CD14-positive monocyte (primary cell): ENCODE measurements around the gene HECTD1. TPM values are rescaled to one million over a fixed set of nuclear protein-coding genes. Genes with fewer than 3 reads are reported as not detected.

Experiments used
- DNase-seq, 3 donors: peaks; one replicate each; pipeline ENCODE4 v3.0.0-alpha.2; 2011 to 2022
- H2AFZ ChIP-seq: 2 replicates; pipeline ENCODE4 v1.6.0; 2012; ENCODE audit warnings: mild to moderate bottlenecking, low read depth, low read length, inconsistent platforms; ENCODE audit not compliant: insufficient read depth, poor library complexity, severe bottlenecking
- H3K27ac ChIP-seq, 2 donors: 1 replicate in 1 of 2; 2 replicates in 1 of 2; pipeline ENCODE4 v1.5.1; 2012 to 2013; ENCODE audit warnings: low read length in 2 of 2, control low read depth in 1 of 2, inconsistent platforms in 1 of 2, low read depth in 1 of 2, mild to moderate bottlenecking in 1 of 2
- H3K27me3 ChIP-seq, 2 donors: one replicate each; pipeline versions ENCODE4 v1.6.0 to v1.6.1; 2011 to 2013; ENCODE audit warnings: low read length in 2 of 2; ENCODE audit not compliant: control insufficient read depth in 2 of 2, insufficient read depth in 2 of 2
- H3K36me3 ChIP-seq, 2 donors: replicated peaks in 1 of 2; 1 replicate in 1 of 2; 2 replicates in 1 of 2; pipeline versions ENCODE4 v1.5.1 to v1.6.1; 2012 to 2013; ENCODE audit warnings: low read length in 2 of 2, control low read depth in 1 of 2, inconsistent platforms in 1 of 2, mild to moderate bottlenecking in 1 of 2; ENCODE audit not compliant: insufficient read depth in 2 of 2, control insufficient read depth in 1 of 2
- H3K4me1 ChIP-seq, 2 donors: 1 replicate in 1 of 2; 2 replicates in 1 of 2; pipeline versions ENCODE4 v1.5.1 to v1.6.1; 2012 to 2013; ENCODE audit warnings: low read length in 2 of 2, control low read depth in 1 of 2, inconsistent platforms in 1 of 2, mild to moderate bottlenecking in 1 of 2, moderate library complexity in 1 of 2; ENCODE audit not compliant: insufficient read depth in 2 of 2, control insufficient read depth in 1 of 2
- H3K4me2 ChIP-seq: replicated peaks from 2 replicates; pipeline ENCODE3; 2012; ENCODE audit warnings: low read length, moderate library complexity, mild to moderate bottlenecking; ENCODE audit not compliant: poor library complexity, severe bottlenecking; ENCODE audit errors: extremely low read depth
- H3K4me3 ChIP-seq, 3 experiments: fragments of 200-600 bp in 1 of 3; sonication (generic) in 1 of 3; replicated peaks in 1 of 3; 1 replicate in 2 of 3; 2 replicates in 1 of 3; pipeline ENCODE4 v1.5.1; 2011 to 2013; ENCODE audit warnings: low read length in 3 of 3, mild to moderate bottlenecking in 3 of 3, control low read depth in 2 of 3, low read depth in 2 of 3, inconsistent platforms in 1 of 3, moderate library complexity in 1 of 3
- H3K79me2 ChIP-seq: 2 replicates; pipeline ENCODE4 v1.6.0; 2012; ENCODE audit warnings: mild to moderate bottlenecking, control low read depth, inconsistent platforms, low read length, moderate library complexity; ENCODE audit not compliant: insufficient read depth
- H3K9ac ChIP-seq: 2 replicates; pipeline ENCODE4 v1.6.0; 2017; ENCODE audit warnings: low read length, mild to moderate bottlenecking; ENCODE audit not compliant: insufficient read depth, poor library complexity, severe bottlenecking
- H3K9me3 ChIP-seq, 2 donors: replicated peaks in 1 of 2; 1 replicate in 1 of 2; 2 replicates in 1 of 2; pipeline versions ENCODE4 v1.5.1 to v1.6.1; 2012 to 2013; ENCODE audit warnings: low read length in 2 of 2, control low read depth in 1 of 2; ENCODE audit not compliant: control insufficient read depth in 1 of 2, insufficient read depth in 1 of 2
- H4K20me1 ChIP-seq: 2 replicates; pipeline ENCODE4 v1.6.0; 2012; ENCODE audit warnings: mild to moderate bottlenecking, low read length, control low read depth, moderate library complexity; ENCODE audit not compliant: insufficient read depth
- H3K27ac Mint-ChIP-seq, 7 donors: one replicate each; pipeline ENCODE4 v1.8.0; 2020; ENCODE audit warnings: mild to moderate bottlenecking in 7 of 7, mixed read lengths in 7 of 7, moderate library complexity in 6 of 7, inconsistent platforms in 2 of 7
- H3K27me3 Mint-ChIP-seq, 3 donors: one replicate each; pipeline ENCODE4 v1.8.0; 2021 to 2022; ENCODE audit warnings: low read depth in 3 of 3, mild to moderate bottlenecking in 3 of 3, mixed read lengths in 3 of 3, moderate library complexity in 3 of 3, inconsistent platforms in 1 of 3
- H3K36me3 Mint-ChIP-seq, 2 donors: one replicate each; pipeline ENCODE4 v1.8.0; 2020; ENCODE audit warnings: mixed read lengths in 2 of 2, inconsistent platforms in 1 of 2, mild to moderate bottlenecking in 1 of 2
- H3K4me1 Mint-ChIP-seq: one replicate; pipeline ENCODE4 v1.8.0; 2020; ENCODE audit warnings: mild to moderate bottlenecking, mixed read lengths
- H3K4me3 Mint-ChIP-seq, 2 donors: one replicate each; pipeline ENCODE4 v1.8.0; 2020; ENCODE audit warnings: mild to moderate bottlenecking in 2 of 2, mixed read lengths in 2 of 2, moderate library complexity in 1 of 2
- H3K9me3 Mint-ChIP-seq, 7 donors: one replicate each; pipeline ENCODE4 v1.8.0; 2020 to 2022; ENCODE audit warnings: mixed read lengths in 7 of 7, mild to moderate bottlenecking in 6 of 7, moderate library complexity in 6 of 7, inconsistent platforms in 2 of 7
- CTCF ChIP-seq: fragments of 200-600 bp; IDR thresholded peaks from one replicate; pipeline ENCODE4 v1.8.0; 2022; ENCODE audit warnings: antibody characterized with exemption, mild to moderate bottlenecking
- WGBS: methylation state at CpG from one replicate; pipeline ENCODE4 v1.1.5; 2013; ENCODE audit warnings: missing lambda C conversion rate; ENCODE audit not compliant: insufficient coverage; 5-methylcytosine and 5-hydroxymethylcytosine counted together
- intact Hi-C, 2 donors: fragments of 100-400 bp; cut with micrococcal nuclease; formaldehyde crosslinking; loops; one replicate each; pipeline versions ENCODE4 v1.15.0 to v1.15.1; 2023
- polyA plus RNA-seq, 3 donors: library from polyadenylated mRNA; depleted of rRNA in 1 of 3; unstranded in 2 of 3; stranded (reverse) in 1 of 3; fragments of 300-500 nt in 2 of 3; fragments of >200 nt in 1 of 3; fragmentation: Illumina TruSeq in 2 of 3; gene quantifications; 1 replicate in 2 of 3; 2 replicates in 1 of 3; pipeline ENCODE4 v1.2.3, GENCODE V29; 2012 to 2021

Gene HECTD1
- polyA plus RNA-seq, 3 donors: 12.7 to 55.9 (median 21.5) TPM

- Histone ChIP-seq H3K4me1 (no peaks in the 10 kb centered on the region), H2AFZ (no peak overlapping the region), H3K27me3 (no peaks in the 10 kb centered on the region), H3K27ac (no peak overlapping the region), H3K79me2 (peaks cover 3% of the 10 kb centered on the region), H4K20me1 (peaks cover 9% of the 10 kb centered on the region), H3K9me3 (no peaks in the 10 kb centered on the region), H3K36me3 (peaks cover 88 to 97% of the 10 kb centered on the region in 2 donors), H3K4me2 (no peak overlapping the region), H3K4me3 (no peak overlapping the region), H3K9ac (no peak overlapping the region)
- H3K4me3 Mint-ChIP-seq: no peak overlapping the region
- H3K4me1 Mint-ChIP-seq: no peaks in the 10 kb centered on the region
- no peak for TF ChIP-seq CTCF
- no CpG with 5 or more reads among the region's 2 CpGs for WGBS
- DNase-seq: no peak
- H3K36me3 Mint-ChIP-seq: peaks cover 64 to 84% of the 10 kb centered on the region in 2 donors
- no peaks in the 10 kb centered on the region for H3K27me3 Mint-ChIP-seq
- no peaks in the 10 kb centered on the region for H3K9me3 Mint-ChIP-seq
- H3K27ac Mint-ChIP-seq: peak overlapping the region in 1 of 7 donors; percentile 2
- intact Hi-C loops: no loop called here
Observed at GRCh38 chr14:31138301-31138700, 69.3 kb downstream of the HECTD1 start.

DNA sequence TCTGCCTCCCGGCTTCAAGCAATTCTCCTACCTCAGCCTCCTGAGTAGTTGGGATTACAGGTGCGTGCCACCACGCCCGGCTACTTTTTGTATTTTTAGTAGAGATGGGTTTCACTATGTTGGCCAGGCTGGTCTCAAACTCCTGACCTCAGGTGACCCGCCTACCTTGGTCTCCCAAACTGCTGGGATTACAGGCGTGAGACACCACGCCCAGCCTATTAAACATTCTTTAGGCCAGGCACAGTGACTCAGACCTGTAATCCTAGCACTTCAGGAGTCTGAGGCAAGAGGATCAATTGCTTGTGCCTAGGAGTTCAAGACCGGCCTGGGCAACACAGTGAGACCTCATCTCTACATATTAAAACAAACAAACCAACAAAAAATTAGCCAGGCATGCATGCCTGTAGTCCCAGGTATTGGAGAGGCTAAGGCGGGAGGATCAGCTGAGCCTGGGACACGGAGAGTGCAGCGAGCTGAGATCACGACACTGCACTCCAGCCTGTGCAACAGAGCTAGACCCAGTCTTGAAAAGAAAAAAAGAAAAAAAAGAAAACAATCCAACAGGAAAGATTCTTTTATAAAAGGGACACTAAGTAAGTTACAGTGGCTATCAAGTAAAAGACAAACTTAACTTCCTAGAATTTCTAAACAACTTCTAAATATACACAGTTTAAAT is 70.2 kb downstream of the HECTD1 start:
- peaks cover 66 to 83% of the 10 kb centered on the region in 2 donors for H3K36me3 Mint-ChIP-seq

More for the DNA sequence above, 70.2 kb downstream of the HECTD1 start:
- Histone ChIP-seq H4K20me1 (peaks cover 14% of the 10 kb centered on the region), H3K4me3 (no peak overlapping the region), H3K4me2 (no peak overlapping the region), H3K9ac (no peak overlapping the region), H3K4me1 (no peaks in the 10 kb centered on the region), H3K79me2 (peaks cover 3% of the 10 kb centered on the region), H3K36me3 (peaks cover 88 to 98% of the 10 kb centered on the region in 2 donors), H3K27me3 (no peaks in the 10 kb centered on the region), H3K9me3 (no peaks in the 10 kb centered on the region), H3K27ac (no peak overlapping the region), H2AFZ (no peak overlapping the region)
- Mint-ChIP-seq H3K27ac (no peak overlapping the region), H3K4me3 (no peak overlapping the region), H3K9me3 (no peaks in the 10 kb centered on the region), H3K27me3 (no peaks in the 10 kb centered on the region), H3K4me1 (no peaks in the 10 kb centered on the region)
- DNase-seq: no peak
- no peak for TF ChIP-seq CTCF
- 100% methylated on average over 4 of the region's 12 CpGs for WGBS
- intact Hi-C loops: no loop called here
